ENCODE measurements around the gene RPS6KA2.

RPS6KA2 gene

GRCh38 chr6:166561771-166562359, 65.2 kb downstream of the RPS6KA2 start:
- TF ChIP-seq CTCF (IDR thresholded peaks at IDR 0.05; ENCODE audit: low read depth, low read length, missing control alignments): no peak
- Histone ChIP-seq H3K4me3 (ENCODE audit: low read depth, low read length) (no peak overlapping the region), H3K27ac (no peak overlapping the region), H3K36me3 (replicated peaks) (no peaks in the 10 kb centered on the region), H3K27me3 (replicated peaks) (no peaks in the 10 kb centered on the region)
- in situ Hi-C loops (cut with HindIII; ENCODE audit: low pct_ligation_motif_present, low sequenced_read_pairs): no loop called here
- peak; percentile 31 for DNase-seq

GRCh38 chr6:166560222-166560621, 66.8 kb downstream of the RPS6KA2 start:
- H3K27me3 ChIP-seq (replicated peaks): no peaks in the 10 kb centered on the region
- TF ChIP-seq CTCF (IDR thresholded peaks at IDR 0.05; ENCODE audit: low read depth, low read length, missing control alignments): no peak
- in situ Hi-C loops (cut with HindIII; ENCODE audit: low pct_ligation_motif_present, low sequenced_read_pairs): no loop called here
- no peaks in the 10 kb centered on the region for H3K36me3 ChIP-seq (replicated peaks)
- no peak overlapping the region for H3K27ac ChIP-seq
- H3K4me3 ChIP-seq (ENCODE audit: low read depth, low read length): no peak overlapping the region
- DNase-seq: no peak

GRCh38 chr6:166559662-166560061, 67.4 kb downstream of the RPS6KA2 start:
- in situ Hi-C loops (cut with HindIII; ENCODE audit: low pct_ligation_motif_present, low sequenced_read_pairs): no loop called here
- no peak for DNase-seq
- Histone ChIP-seq H3K27ac (no peak overlapping the region), H3K27me3 (replicated peaks) (no peaks in the 10 kb centered on the region), H3K4me3 (ENCODE audit: low read depth, low read length) (no peak overlapping the region), H3K36me3 (replicated peaks) (no peaks in the 10 kb centered on the region)
- TF ChIP-seq CTCF (IDR thresholded peaks at IDR 0.05; ENCODE audit: low read depth, low read length, missing control alignments): no peak

GRCh38 chr6:166559211-166559610, 67.8 kb downstream of the RPS6KA2 start:
- no peaks in the 10 kb centered on the region for H3K27me3 ChIP-seq (replicated peaks)
- H3K4me3 ChIP-seq (ENCODE audit: low read depth, low read length): no peak overlapping the region
- in situ Hi-C loops (cut with HindIII; ENCODE audit: low pct_ligation_motif_present, low sequenced_read_pairs): no loop called here
- DNase-seq: no peak
- H3K36me3 ChIP-seq (replicated peaks): no peaks in the 10 kb centered on the region
- no peak overlapping the region for H3K27ac ChIP-seq
- no peak for TF ChIP-seq CTCF (IDR thresholded peaks at IDR 0.05; ENCODE audit: low read depth, low read length, missing control alignments)

GRCh38 chr6:166558156-166559005, 68.7 kb downstream of the RPS6KA2 start:
- Histone ChIP-seq H3K36me3 (replicated peaks) (no peaks in the 10 kb centered on the region), H3K27me3 (replicated peaks) (no peaks in the 10 kb centered on the region), H3K4me3 (ENCODE audit: low read depth, low read length) (no peak overlapping the region), H3K27ac (no peak overlapping the region)
- no peak for TF ChIP-seq CTCF (IDR thresholded peaks at IDR 0.05; ENCODE audit: low read depth, low read length, missing control alignments)
- no peak for DNase-seq
- in situ Hi-C loops (cut with HindIII; ENCODE audit: low pct_ligation_motif_present, low sequenced_read_pairs): no loop called here

Measured in brain microvascular endothelial cell (primary cell).